Kidney (tissue), 14 donors: ENCODE data around the gene TLR10. TPM values are rescaled to one million over a fixed set of nuclear protein-coding genes. Genes with fewer than 3 reads are reported as not detected.

Source experiments
- DNase-seq, 5 donors: peaks; one replicate each; pipeline ENCODE4 v3.0.0-alpha.2; 2013 to 2020
- FAIRE-seq: peaks from 2 replicates; lab custom pipeline; 2012; peaks lifted over from hg19 to GRCh38; lab: Jason Lieb, UNC
- H3K27ac ChIP-seq, 2 donors: one replicate each; pipeline ENCODE4 v1.7.0; 2013; ENCODE audit warnings: low read depth in 2 of 2, low read length in 2 of 2, inconsistent platforms in 1 of 2
- H3K27me3 ChIP-seq: one replicate; pipeline ENCODE4 v1.7.1; 2013; ENCODE audit warnings: low read length, inconsistent platforms; ENCODE audit not compliant: control insufficient read depth, insufficient read depth
- H3K36me3 ChIP-seq, 3 donors: one replicate each; pipeline versions ENCODE4 v1.7.0 to v1.7.1; 2013; ENCODE audit warnings: low read length in 3 of 3, control low read depth in 1 of 3, inconsistent platforms in 1 of 3; ENCODE audit not compliant: insufficient read depth in 3 of 3, control insufficient read depth in 2 of 3
- H3K4me1 ChIP-seq, 3 donors: one replicate each; pipeline versions ENCODE4 v1.7.0 to v1.7.1; 2013; ENCODE audit warnings: low read length in 3 of 3, inconsistent platforms in 1 of 3, low read depth in 1 of 3; ENCODE audit not compliant: control insufficient read depth in 2 of 3, insufficient read depth in 2 of 3
- H3K4me3 ChIP-seq, 3 donors: one replicate each; pipeline versions ENCODE4 v1.7.0 to v1.8.1; 2013; ENCODE audit warnings: low read length in 3 of 3, control low read depth in 1 of 3, inconsistent platforms in 1 of 3
- H3K9ac ChIP-seq, 3 donors: one replicate each; pipeline versions ENCODE4 v1.7.0 to v1.7.1; 2013; ENCODE audit warnings: low read length in 3 of 3, control low read depth in 1 of 3, inconsistent platforms in 1 of 3
- H3K9me3 ChIP-seq, 3 donors: one replicate each; pipeline versions ENCODE4 v1.7.0 to v1.7.1; 2013; ENCODE audit warnings: low read length in 3 of 3, control low read depth in 1 of 3, inconsistent platforms in 1 of 3; ENCODE audit not compliant: control insufficient read depth in 2 of 3, insufficient read depth in 1 of 3
- intact Hi-C: fragments of 100-400 bp; cut with DNase I; formaldehyde crosslinking; loops from one replicate; pipeline ENCODE4 v1.11.1; 2022
- polyA plus RNA-seq: library from polyadenylated mRNA; stranded (reverse); fragments of 350-450 nt; fragmentation: Illumina TruSeq; extraction: RNeasy Lipid Tissue Mini Kit (QIAGEN cat#74804); gene quantifications from one replicate; pipeline ENCODE4 v1.2.3, GENCODE V29; 2014; ENCODE audit warnings: low read depth, low replicate concordance; ENCODE audit not compliant: insufficient read depth
- total RNA-seq: library from RNA; stranded (reverse); fragmentation: NEBNext Ultra II Directional; extraction: Animal tissue kit (Norgen Biotek cat#: 25700); gene quantifications from one replicate; pipeline ENCODE4 v1.2.1, GENCODE V29; 2021
- TF ChIP-seq, protein P1 (sequence below): IDR thresholded peaks from 3 replicates; pipeline ENCODE4 v1.5.1; 2012; ENCODE audit warnings: mild to moderate bottlenecking, moderate library complexity, borderline replicate concordance; ENCODE audit not compliant: insufficient read depth; ENCODE audit errors: extremely low read depth
- donor health status: control.
- donor health status: control.
- donor health status: control.
- donor health status: control.
- donor health status: control.
- donor health status: DM: yes; HTN: yes; CAD: no.
- donor health status: Normal renal cell carcinoma (clear cell type).

The TLR10 gene
- total and polyA plus RNA-seq, 2 donors from 2014 or later: 0.11 to 2.0 TPM

DNA sequence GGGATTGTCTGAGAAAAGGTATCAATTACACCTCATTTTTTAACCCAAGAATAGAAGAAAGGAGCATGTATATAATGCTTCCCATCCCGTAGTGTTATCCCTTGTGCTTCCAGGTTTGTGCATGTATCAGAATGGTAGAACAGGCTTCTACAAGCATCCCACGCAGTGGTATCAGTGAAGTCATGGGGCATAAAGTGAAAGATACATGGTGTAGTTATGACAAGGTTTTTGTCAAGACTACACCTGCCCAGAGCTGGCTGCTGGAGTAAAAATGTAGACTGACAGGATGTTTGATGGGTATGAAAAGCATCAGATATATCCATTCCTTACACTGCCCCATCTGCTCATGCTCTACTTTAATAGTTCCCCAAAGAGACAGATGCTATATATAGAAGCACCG lies 12.3 kb upstream of the TLR10 start:
- H3K36me3 ChIP-seq: peaks cover 0 to 5% (median 0%) of the 10 kb centered on the region in 3 donors
- intact Hi-C loops: no loop called here
- FAIRE-seq (no peak), DNase-seq (no peak)
- H3K4me3 ChIP-seq: no peak overlapping the region
- no peaks in the 10 kb centered on the region for H3K4me1 ChIP-seq
- TF ChIP-seq, protein P1, sequence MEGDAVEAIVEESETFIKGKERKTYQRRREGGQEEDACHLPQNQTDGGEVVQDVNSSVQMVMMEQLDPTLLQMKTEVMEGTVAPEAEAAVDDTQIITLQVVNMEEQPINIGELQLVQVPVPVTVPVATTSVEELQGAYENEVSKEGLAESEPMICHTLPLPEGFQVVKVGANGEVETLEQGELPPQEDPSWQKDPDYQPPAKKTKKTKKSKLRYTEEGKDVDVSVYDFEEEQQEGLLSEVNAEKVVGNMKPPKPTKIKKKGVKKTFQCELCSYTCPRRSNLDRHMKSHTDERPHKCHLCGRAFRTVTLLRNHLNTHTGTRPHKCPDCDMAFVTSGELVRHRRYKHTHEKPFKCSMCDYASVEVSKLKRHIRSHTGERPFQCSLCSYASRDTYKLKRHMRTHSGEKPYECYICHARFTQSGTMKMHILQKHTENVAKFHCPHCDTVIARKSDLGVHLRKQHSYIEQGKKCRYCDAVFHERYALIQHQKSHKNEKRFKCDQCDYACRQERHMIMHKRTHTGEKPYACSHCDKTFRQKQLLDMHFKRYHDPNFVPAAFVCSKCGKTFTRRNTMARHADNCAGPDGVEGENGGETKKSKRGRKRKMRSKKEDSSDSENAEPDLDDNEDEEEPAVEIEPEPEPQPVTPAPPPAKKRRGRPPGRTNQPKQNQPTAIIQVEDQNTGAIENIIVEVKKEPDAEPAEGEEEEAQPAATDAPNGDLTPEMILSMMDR: no peak
- no peaks in the 10 kb centered on the region for H3K9me3 ChIP-seq
- H3K27me3 ChIP-seq: no peaks in the 10 kb centered on the region
- H3K27ac ChIP-seq: no peak overlapping the region
- no peak overlapping the region for H3K9ac ChIP-seq

DNA sequence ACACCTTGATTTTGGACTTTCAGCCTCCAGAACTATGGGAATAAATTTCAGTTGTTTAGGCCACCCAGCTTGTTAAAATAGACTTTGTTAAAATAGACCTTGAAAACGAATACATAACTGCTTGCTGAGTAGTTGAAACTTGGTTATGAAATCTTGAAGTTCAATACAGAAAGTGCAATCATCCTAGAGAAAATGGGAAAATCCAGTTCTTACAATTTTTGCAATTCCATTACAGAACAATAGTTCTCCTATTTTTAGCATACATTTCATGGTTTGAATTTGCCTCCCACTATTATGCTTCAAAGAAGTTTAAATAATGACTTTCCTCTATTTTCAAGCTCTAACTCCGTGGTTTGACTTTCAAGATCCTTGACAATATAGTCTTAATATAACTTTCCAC lies 11.3 kb upstream of the TLR10 start:
- H3K9me3 ChIP-seq: no peaks in the 10 kb centered on the region
- H3K4me1 ChIP-seq: no peaks in the 10 kb centered on the region
- H3K9ac ChIP-seq: no peak overlapping the region
- H3K27ac ChIP-seq: no peak overlapping the region
- intact Hi-C loops: no loop called here
- H3K27me3 ChIP-seq: no peaks in the 10 kb centered on the region
- H3K4me3 ChIP-seq: no peak overlapping the region
- peaks cover 0 to 1% (median 0%) of the 10 kb centered on the region in 3 donors for H3K36me3 ChIP-seq
- TF ChIP-seq, protein P1: no peak
- DNase-seq (no peak), FAIRE-seq (no peak)

DNA sequence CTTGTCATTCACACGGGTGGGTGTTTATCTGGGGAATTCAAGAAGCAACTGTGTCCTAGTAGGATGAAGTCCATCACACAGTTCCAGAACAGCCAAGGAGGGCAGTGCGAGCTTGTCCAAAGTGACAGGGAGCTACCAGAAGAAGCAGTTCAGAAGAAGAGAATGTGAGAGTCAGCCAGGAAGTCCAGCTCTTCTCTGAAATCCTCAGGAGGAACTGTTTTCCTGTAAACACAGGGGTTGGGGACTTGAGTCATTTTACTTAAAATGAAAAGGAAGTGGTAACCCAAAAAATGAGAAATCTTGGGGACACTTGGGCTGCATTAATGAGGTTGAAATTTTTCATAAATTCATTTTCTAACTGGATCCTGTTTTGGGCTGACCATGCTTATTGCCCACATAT lies 8.2 kb upstream of the TLR10 start:
- Histone ChIP-seq H3K4me1 (no peaks in the 10 kb centered on the region), H3K9ac (no peak overlapping the region), H3K4me3 (no peak overlapping the region), H3K9me3 (no peaks in the 10 kb centered on the region), H3K36me3 (no peaks in the 10 kb centered on the region), H3K27me3 (no peaks in the 10 kb centered on the region), H3K27ac (no peak overlapping the region)
- DNase-seq: no peak
- intact Hi-C loops: no loop called here
- TF ChIP-seq, protein P1: no peak
- no peak for FAIRE-seq

DNA sequence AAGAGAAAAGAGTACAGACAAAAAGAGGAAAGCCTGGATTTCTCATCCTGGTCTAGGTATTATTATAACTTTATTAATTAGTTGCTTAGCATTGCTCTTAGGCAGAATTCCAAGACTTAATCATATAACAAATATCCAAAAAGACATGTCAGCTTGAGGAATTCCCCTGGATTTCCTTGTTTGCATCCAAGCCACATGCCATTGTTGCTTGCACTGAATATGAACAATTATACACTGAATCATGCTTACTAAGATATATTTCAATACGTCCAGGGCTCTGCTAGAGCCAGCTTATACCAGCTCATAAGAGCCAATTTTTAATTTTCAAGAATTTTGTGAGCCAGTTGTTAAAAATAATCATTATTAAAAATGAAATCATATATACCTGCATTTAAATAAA lies 5.5 kb upstream of the TLR10 start:
- Histone ChIP-seq H3K4me1 (no peaks in the 10 kb centered on the region), H3K27me3 (no peaks in the 10 kb centered on the region), H3K36me3 (no peaks in the 10 kb centered on the region), H3K9ac (no peak overlapping the region), H3K9me3 (no peaks in the 10 kb centered on the region), H3K27ac (no peak overlapping the region), H3K4me3 (no peak overlapping the region)
- intact Hi-C loops: no loop called here
- DNase-seq: no peak
- TF ChIP-seq, protein P1: no peak
- no peak for FAIRE-seq
